T47D (cell line): ENCODE results near the gene CLDN24.

Experiments used
- DNase-seq, 2 experiments: peaks; one replicate each; pipeline versions ENCODE4 v3.0.0 to v3.0.0-alpha.2; 2011 to 2012; ENCODE audit warnings: low read depth in 1 of 2, low spot score in 1 of 2
- JUND ChIP-seq: IDR thresholded peaks from 2 replicates; pipeline ENCODE4 v1.6.1; 2012; ENCODE audit warnings: low read depth
- in situ Hi-C: cut with HindIII; loops from 2 replicates; pipeline ENCODE4 v1.10.0; 2016; ENCODE audit warnings: low sequenced_read_pairs, low pct_unique_long_range_greater_than_20kb

The CLDN24 gene

DNA sequence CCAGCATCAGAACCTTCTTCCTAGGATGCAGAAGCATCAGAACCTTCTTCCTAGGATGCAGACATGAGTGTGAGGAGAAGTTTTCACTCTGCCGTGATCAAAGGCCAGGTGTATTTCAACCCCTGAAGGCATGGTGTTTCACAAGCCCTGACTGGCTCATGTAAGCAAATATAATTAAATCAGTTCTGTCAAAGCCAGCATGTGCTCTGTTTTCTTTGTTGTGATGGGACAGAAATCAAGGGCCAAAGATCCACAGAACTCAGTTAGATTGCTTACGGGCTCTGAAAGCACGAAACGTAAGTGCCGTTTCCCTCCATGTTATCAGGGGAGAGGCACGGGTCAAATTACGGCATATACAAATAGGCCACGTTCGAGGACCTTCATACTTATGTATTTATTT is 32.0 kb upstream of the CLDN24 start:
- in situ Hi-C loops = no loop called here
- no peak for TF ChIP-seq JUND
- DNase-seq = peak in 1 of 2 experiments; percentile 59

DNA sequence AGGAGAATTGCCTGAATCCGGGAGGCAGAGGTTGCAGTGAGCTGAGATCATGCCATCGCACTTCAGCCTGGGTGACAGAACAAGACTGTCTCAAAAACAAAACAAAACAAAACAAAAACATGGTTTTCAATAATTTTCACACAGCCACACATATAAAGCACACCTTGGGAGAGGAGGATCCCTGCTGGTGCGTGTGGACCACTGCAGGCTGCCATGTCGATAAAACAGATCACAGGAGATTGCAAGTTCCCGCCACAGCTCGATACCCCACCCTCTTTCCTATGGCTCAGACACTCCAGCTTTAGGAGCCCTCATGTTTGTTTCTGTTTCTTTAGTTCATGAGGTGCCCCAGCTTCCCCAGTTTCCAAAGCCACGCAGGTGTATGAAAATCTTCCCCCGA is 31.3 kb upstream of the CLDN24 start:
- no peak for DNase-seq
- no peak for TF ChIP-seq JUND
- in situ Hi-C loops = no loop called here

DNA sequence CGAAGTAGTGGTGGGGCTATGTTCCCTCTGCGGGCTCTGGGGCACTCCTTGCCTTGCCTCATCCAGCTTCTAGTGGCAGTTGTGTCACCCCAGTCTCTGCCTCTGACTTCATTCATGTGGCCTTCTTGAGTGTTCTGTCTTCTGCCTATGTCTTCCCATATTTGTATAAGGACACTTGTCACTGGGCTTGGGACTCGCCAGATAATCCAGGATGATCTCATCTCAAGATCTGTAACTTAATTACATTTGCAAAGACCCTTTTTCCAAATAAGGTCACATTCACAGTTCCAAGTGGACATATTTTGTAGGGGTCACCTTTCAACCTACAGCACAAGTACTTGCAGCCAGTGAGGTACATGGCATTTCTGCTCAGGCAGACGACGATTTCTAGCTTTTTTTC is 30.3 kb upstream of the CLDN24 start:
- in situ Hi-C loops = no loop called here
- TF ChIP-seq JUND = no peak
- DNase-seq = no peak

DNA sequence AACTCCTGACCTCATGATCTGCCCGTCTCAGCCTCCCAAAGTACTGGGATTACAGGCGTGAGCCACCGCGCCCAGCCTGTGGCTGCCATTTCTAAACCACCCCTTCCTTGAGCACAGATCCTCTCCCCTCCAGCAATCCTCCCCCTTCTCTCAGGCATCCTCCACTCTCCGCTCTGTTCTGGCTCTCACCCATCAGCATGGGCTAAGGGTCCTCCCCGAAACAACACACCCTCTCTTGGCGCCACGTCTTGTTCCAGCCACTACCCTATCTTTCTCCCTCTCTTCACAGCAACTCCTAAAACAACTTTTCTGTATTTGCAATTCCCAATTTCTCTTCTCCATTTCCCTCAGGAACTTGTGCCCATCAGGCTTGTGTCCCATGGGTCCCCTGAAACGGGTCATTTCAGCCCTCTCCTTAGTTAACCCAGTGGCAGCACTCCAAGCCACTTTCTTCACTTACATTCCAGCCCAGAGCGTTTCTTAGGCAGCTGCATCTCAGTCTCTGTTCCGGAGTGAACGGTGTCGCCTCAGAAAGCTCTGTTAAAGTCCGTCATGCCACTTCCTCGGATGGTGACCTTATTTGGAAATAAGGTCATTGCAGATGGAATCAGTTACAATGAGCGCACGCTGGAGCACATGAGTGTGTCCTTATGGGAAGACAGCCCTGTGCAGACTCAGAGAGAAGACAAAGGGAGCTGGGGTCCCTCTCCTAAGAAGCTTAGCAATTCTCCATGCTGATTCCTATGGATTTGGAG is 28.3 kb upstream of the CLDN24 start:
- in situ Hi-C loops = no loop called here
- TF ChIP-seq JUND = no peak
- no peak for DNase-seq

DNA sequence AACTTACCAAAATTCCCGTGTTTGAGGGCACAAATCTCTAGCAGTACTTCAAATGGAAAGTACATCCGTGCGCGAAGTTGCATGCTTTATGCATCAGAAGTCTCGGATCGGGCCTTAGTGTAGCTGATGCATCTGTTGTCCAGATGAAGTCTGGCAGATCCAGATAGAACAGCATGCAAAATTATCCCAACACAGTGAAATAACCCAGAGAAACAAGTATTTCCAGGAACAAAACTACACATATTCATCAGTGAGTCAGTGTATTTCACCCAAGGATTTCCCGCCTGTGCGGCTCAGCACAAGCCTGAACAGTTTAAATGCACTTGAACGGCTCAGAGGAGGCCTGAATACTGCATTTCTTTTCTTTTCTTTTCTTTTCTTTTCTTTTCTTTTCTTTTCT is 27.4 kb upstream of the CLDN24 start:
- no peak for DNase-seq
- in situ Hi-C loops = no loop called here
- no peak for TF ChIP-seq JUND

DNA sequence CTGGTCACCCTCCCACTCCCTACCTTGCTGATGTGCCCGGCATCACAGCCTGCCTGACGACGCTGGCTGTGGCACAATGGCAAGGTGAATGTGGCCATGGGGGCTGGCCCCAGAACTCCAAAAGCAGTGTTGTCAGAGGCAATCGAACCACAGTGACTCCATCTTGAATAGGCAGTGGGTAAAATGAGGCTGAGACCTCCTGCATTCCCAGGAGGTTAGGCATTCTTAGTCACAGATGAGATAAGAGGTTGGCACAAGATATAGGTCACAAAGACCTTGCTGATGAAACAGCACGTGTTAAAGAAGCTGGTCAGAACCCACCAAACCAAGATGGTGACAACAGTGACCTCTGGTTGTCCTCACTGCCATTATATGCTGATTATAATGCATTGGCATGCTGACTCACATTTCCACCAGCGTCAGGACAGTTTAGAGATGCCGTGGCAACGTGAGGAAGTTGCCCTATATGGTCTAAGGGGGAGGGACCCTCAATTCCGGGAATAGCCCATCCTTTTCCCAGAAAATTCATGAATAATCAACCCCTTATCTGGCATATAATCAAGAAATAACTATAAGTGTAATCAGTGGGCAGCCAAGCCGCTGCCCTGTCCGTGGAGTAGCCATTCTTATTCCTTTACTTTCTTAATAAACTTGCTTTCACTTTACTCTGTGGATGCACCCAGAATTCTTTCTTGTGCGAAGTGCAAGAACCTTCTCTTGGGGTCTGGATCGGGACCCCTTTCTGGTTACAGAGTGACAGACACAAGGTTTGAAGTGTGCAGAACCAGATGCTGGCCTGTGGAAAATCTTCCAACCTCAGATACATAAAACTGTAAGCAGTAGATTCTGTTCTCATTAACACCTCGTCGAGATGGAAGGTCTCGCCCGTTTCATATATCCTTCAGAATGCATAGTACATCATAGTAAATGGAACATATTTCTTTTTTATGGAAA is 26.8 kb upstream of the CLDN24 start:
- in situ Hi-C loops = no loop called here

DNA sequence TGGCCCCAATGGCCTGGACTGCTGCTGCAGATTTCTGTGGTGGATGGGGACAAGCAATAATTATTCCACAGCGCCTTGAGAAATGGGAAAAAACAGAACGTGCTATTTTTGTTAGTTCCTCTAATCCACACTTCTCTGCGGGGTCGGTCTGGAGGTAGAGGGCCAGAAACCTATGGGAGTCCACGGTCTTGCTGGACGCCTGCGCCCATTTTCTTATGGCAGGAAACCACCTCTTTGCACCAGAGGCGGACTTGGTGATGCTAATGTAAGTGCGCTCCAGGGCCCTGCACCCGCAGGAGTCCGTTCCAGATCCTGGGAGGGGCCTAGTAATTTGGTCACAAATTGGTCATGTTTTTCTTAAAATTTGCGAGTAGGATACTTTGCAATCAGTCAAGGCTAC is 25.9 kb upstream of the CLDN24 start:
- DNase-seq = no peak
- no peak for TF ChIP-seq JUND
- in situ Hi-C loops = no loop called here

More for the DNA sequence above, 26.8 kb upstream of the CLDN24 start:
- DNase-seq = no peak
- TF ChIP-seq JUND = no peak

DNA sequence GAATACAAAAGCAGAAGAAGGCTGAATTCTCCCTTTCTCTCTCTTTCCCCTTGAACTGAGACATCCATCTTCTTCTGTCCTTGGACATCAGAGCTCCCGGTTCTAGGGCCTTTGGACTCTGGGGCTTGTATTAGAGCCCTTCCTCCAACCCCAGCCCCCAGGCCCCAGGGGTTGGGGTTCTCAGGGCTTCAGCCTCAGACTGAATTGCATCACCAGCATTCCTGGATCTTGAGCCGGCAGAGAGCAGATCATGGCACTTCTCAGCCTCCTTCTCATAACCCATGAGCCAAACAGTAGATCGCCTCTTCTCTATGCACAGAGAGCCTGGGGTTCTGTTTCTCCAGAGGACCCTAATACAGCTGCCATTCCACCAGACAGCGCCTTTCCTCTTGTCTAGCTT is 25.3 kb upstream of the CLDN24 start:
- in situ Hi-C loops = no loop called here
- no peak for DNase-seq

DNA sequence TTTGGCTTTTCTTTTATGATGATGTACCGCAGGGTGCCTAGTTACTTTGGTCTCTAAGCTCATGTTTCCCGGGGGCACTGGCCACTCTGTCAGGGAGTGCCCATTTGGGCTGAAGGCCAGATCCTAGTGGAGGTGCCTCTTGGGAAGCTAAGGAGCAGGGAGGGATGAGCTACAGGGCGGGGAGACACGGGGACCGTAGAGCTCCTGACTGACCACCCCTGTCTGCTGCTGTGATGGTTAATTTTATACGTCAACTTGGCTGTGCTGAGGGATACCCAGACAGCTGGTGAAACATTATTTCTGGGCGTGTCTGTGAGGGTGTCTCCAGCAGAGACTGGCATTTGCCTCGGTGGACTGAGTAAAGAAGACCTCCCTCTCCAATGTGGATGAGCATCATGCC is 24.9 kb upstream of the CLDN24 start:
- TF ChIP-seq JUND = no peak
- DNase-seq = no peak
- in situ Hi-C loops = no loop called here

More for the DNA sequence above, 25.3 kb upstream of the CLDN24 start:
- TF ChIP-seq JUND = no peak

DNA sequence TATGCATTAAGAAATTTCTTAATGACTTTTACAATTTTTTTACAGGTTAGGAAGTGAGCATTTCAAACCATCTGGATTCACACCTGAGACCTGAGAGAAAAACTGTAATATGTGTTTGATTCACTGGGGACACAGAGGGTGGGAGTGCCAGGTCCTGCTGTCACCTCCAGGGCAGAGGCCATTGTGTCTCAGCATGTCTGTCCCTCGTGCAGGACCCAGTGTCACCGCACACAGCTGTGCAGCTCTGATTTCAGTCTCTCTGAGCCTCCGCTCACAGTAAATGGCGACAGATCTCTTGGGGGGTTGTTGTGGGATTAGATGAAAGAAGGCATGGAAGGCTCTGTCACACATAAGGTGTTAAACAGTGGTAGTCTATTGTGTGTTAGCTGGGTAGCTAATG is 23.0 kb upstream of the CLDN24 start:
- TF ChIP-seq JUND = no peak
- in situ Hi-C loops = no loop called here
- no peak for DNase-seq

DNA sequence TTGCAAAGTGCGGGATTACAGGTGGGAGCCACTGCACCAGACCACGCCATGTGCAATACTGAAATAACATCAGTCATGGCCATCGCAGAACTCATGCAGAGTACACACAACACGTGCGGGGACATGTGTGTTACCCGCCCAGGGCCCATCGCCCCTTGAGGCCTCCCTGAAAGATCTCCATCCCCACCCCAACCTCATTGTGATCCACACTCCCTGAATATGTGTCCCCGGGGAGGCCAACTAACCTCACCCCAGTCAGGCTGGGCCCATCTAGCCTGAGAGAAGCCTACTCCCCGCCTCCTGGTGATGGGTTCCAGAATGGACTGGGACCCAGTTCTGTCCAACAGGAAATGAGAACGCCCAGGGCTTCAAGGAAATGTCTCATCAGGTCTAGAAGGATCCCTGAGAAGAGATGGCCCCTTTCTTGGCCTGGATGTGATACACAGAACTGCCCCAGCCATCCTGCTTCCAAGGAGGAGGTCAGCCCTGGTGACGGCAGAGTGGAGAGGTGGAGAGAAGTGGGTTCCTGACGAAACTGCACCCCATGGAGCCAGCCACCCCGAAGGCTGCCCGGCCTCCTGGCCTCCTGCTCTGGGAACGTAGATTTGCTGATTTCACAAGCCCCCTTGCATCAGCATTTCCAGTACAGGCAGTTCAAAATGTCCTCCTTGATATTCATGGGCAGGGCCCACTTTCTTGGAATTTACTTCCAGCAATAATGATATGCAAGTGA is 22.5 kb upstream of the CLDN24 start:
- no peak for DNase-seq
- no peak for TF ChIP-seq JUND
- in situ Hi-C loops = no loop called here

DNA sequence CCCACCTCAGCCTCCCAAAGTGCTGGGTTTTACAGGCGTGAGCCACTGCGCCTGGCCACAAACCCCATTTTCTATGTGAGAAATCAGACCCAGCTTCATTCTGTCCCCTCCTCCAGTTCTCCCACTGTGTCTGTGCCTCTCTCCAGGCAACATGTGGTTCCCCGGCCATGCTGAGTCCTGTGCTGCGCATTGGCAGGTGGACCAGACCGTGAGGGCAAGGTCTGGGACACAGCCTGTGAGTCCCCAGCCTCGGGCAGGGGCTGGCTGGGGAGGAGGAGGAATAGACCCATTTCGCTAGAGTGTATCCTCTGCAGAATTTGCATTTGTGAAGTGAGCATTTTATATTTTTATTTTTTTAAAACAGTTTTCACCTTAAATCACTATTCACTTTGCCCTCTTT is 21.5 kb upstream of the CLDN24 start:
- TF ChIP-seq JUND = no peak
- DNase-seq = no peak
- in situ Hi-C loops = no loop called here
